Stimulated activated CD8-positive, alpha-beta memory T cell treated with anti-CD3 and anti-CD28 coated beads, Interleukin-15, amount 100 ng/mL, for 1 hour (primary cell): ENCODE results near the gene HOXB4.
"Not testable (repeated sequence)": the region's sequence is repeated elsewhere in the genome, so short reads cannot be mapped to it uniquely, and the experiment has no call there.

Experiments
- DNase-seq: peaks from one replicate; pipeline ENCODE4 v3.0.0-alpha.2; 2020; ENCODE audit warnings: low read depth

HOXB4 gene

GRCh38 chr17:48546924-48547807 is 31.0 kb downstream of the HOXB4 start:
- DNase-seq = no peak

GRCh38 chr17:48546137-48546923 is 31.8 kb downstream of the HOXB4 start:
- no peak for DNase-seq

GRCh38 chr17:48545539-48545938 is 32.6 kb downstream of the HOXB4 start:
- DNase-seq = no peak

GRCh38 chr17:48545022-48545375 is 33.2 kb downstream of the HOXB4 start, which contains the start of gene HOXB2:
Gene HOXB2, minus strand, starts transcription at chr17:48545109. Its CDS starts 198 bp downstream, at chr17:48544911.
- no peak for DNase-seq

- no peak for DNase-seq
Measured at GRCh38 chr17:48544349-48545021, 33.7 kb downstream of the HOXB4 start.

GRCh38 chr17:48543854-48544348 is 34.2 kb downstream of the HOXB4 start:
- DNase-seq = no peak

- no peak for DNase-seq
Measured at GRCh38 chr17:48543107-48543853, 34.9 kb downstream of the HOXB4 start.

GRCh38 chr17:48542698-48543106 is 35.4 kb downstream of the HOXB4 start:
- DNase-seq = no peak

GRCh38 chr17:48542114-48542656 is 36.0 kb downstream of the HOXB4 start:
- DNase-seq = no peak

- no peak for DNase-seq
Measured at GRCh38 chr17:48541577-48542113, 36.5 kb downstream of the HOXB4 start.

GRCh38 chr17:48541036-48541576 is 37.0 kb downstream of the HOXB4 start:
- DNase-seq = no peak

- DNase-seq = no peak
Measured at GRCh38 chr17:48540213-48540612, 37.9 kb downstream of the HOXB4 start.

- no peak for DNase-seq
Measured at GRCh38 chr17:48539177-48539576, 39.0 kb downstream of the HOXB4 start.

GRCh38 chr17:48537316-48537715 is 40.8 kb downstream of the HOXB4 start:
- DNase-seq = no peak

- DNase-seq = not testable (repeated sequence)
Measured at GRCh38 chr17:48535793-48536559, 42.2 kb downstream of the HOXB4 start.

GRCh38 chr17:48532261-48532660 is 45.9 kb downstream of the HOXB4 start:
- no peak for DNase-seq

- DNase-seq = no peak
Measured at GRCh38 chr17:48530887-48531272, 47.3 kb downstream of the HOXB4 start, which contains the start of gene HOXB1. Gene HOXB1, minus strand, starts transcription at chr17:48531011. Its CDS starts 107 bp downstream, at chr17:48530904.

GRCh38 chr17:48530208-48530886 is 47.8 kb downstream of the HOXB4 start:
- DNase-seq = no peak

- DNase-seq = no peak
Measured at GRCh38 chr17:48529683-48530009, 48.5 kb downstream of the HOXB4 start.
